ENCODE data around the gene HNRNPDL.
"Not testable (repeated sequence)": the region's sequence is repeated elsewhere in the genome, so short reads cannot be mapped to it uniquely, and the experiment has no call there.

HNRNPDL gene

DNA sequence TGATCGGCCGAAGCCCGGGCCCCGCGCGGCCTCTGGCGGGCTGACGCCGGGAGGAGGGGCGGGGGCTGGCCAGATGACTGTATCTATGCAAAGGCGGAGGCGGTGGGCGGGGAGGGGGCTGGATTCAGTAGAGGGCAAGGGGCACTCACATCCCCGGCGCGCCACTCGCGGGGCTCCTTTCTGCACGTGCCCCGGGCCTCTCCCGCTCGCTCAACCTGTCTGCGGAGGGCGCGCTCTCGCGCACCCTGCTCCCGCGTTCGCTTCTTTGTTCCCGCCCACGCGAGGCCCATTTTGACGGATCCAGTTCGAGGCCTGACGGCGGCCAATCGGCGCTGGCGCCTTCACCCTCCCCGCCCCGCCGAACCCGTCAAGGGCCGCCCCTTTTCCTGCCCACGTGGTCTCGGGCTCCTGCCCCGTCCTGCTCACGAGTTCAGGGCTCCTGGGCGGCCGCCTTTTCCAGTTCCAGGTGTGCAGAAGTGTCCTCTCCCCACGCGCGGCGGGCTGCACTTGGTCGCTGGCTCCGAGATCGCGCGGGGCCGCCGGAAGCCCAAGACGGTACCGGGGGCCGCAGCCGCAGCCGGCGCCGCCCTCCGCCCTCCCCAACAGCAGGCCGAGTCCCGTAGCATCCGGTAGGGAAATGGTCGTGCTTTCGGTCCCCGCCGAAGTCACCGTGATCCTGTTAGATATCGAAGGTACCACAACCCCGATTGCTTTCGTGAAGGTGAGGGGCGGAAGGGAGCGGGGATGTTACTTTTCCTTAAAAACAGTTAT is at the start of gene HNRNPDL, which contains the start of gene ENOPH1:
TSS of gene HNRNPDL (minus strand) at position 270 of the 771 bp plus-strand sequence. CDS start 772 bp downstream, outside the sequence.
TSS of gene ENOPH1 (plus strand) at position 398 of the 771 bp plus-strand sequence. CDS start at position 638, 240 bp downstream.
- DNase-seq = peak; percentile 99

DNA sequence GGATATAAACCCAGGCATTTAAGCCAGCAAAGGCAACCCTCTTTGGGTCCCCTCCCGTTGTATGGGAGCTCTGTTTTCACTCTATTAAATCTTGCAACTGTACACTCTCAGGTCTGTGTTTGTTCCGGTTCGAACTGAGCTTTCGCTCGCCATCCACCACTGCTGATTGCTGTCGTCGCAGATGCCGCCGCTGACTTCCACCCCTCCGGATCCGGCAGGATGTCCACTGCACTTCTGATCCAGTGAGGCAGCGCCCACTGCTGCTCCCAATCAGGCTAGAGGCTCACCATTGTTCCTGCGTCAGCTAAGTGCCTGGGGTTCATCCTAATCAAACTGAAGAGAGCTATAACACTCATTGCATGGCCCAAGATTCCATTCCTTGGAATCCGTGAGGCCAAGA is 49.3 kb upstream of the HNRNPDL start:
- DNase-seq = no peak

DNA sequence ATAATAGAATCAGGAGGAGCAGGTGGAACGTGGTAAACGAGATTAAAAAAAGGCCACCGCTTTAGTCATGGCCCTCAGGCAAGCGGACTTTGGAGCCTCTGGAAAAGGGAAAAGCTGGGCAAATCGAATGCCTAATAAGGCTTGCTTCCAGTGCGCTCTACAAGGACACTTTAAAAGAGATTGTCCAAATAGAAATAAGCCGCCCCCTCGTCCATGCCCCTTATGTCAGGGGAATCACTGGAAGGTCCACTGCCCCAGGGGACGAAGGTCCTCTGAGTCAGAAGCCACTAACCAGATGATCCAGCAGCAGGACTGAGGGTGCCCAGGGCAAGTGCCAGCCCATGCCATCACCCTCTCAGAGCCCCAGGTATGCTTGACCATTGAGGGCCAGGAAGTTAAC is 47.2 kb upstream of the HNRNPDL start:
- not testable (repeated sequence) for DNase-seq

DNA sequence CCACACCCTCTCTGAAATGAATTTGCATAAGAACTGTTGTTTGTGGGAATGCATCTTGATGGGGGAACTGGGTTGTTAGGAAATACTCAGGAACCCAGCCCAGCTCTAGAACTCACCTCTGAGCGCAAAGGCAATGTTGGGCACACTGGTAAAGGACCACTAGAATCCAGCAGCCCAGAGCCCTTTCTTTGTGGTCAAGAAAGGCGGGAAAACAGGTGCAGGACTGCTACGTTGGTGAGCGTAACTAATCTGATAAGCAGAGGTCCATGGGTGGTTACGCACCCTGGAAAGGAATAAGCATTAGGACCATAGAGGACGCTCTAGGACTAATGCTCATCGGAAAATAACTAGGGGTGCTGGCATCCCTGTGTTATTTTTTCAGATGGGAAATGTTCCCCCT is 45.7 kb upstream of the HNRNPDL start:
- not testable (repeated sequence) for DNase-seq

DNA sequence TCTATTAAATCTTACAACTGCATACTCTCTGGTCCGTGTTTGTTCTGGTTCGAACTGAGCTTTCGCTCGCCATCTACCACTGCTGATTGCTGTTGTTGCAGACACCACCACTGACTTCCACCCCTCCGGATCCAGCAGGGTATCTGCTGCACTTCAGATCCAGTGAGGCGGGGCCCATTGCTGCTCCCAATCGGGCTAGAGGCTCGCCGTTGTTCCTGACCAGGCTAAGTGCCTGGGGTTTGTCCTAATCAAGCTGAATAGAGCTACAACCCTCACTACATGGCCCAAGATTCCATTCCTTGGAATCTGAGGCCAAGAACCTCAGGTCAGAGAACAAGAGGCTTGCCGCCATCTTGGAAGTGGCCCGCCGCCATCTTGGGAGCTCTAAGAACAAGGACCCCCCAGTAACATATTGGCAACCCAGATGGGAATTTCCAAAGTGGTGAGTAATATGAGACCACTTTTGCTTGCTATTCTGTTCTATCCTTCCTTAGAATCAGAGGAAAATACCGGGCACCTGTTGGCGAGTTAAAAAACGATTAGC is 43.4 kb upstream of the HNRNPDL start:
- DNase-seq = no peak

DNA sequence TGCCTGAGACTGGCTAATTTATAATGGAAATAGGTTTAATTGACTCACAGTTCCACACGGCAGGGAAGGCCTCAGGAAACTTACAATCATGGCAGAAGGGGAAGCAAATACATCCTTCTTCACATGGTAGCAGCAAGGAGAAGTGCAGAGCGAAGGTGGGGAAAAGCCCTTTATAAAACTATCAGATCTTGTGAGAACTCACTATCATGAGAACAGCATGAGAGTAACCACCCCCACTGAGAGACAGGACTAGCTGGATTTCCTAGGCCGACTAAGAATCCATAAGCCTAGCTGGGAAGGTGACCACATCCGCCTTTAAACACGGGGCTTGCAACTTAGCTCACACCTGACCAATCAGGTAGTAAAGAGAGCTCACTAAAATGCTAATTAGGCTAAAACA is 42.8 kb upstream of the HNRNPDL start:
- DNase-seq = not testable (repeated sequence)

DNA sequence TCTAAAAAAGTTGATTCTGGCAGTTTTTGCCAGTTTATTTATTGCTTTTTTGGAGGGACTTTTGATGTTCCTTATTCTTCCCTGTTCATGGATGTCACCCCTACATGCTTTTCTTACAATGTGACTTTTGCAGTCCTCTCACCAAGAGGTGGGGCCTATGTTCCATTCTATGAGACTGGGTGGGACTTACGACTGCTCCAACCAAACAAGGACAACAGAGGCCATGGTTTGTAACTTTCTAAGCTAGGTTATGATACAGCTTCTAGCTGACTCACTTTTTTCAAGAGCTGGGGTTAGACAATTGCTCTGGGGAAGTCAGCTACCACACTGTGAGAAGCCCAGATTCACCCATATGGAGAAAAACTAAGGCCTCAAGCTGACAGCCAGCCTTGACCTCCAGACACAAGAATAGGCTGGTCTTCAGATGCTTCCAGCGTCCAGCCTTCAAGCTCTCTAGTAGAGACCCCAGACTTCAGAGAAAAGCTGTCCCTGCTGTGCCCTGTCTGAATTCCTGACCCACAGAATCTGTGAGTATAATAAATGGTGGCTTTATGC is 39.6 kb upstream of the HNRNPDL start:
- DNase-seq = no peak

DNA sequence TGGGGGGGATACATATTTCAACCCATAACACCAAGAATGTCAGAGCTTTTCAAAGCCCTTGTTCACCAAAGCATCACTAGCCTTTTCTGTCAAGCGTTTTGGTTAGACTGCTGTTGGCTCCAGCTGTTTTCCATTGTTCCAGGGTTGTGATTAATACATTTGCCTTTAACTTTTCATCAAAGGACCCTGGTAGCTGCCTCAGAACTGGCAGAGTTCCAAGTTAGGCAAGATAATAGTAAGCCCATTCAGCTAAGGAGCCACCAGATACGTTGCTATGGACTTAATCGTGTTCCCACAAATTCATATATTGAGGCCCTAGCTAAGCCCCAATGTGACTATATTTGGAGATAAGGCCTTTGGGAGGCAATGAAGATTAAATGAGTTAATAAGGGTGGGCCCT is 37.2 kb upstream of the HNRNPDL start:
- DNase-seq = no peak

DNA sequence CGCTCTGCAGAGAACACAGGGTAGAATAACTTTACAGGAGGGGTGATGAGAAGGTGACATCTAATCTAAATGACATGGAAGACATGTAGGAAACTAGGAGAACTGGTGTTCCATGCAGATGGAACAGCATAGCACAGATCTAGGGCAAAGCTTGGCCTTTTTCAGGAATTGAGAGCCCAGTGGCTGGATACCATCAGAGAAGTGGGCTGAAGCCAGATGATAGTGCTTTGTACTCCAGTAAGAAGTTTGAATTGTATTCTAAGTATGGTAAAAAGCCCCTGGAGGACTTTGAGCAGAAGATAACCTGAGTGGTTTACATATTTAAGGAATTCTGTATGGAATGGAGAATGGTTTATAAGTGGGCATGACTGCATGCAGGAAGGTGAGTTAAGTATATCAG is 33.0 kb upstream of the HNRNPDL start:
- DNase-seq = no peak

DNA sequence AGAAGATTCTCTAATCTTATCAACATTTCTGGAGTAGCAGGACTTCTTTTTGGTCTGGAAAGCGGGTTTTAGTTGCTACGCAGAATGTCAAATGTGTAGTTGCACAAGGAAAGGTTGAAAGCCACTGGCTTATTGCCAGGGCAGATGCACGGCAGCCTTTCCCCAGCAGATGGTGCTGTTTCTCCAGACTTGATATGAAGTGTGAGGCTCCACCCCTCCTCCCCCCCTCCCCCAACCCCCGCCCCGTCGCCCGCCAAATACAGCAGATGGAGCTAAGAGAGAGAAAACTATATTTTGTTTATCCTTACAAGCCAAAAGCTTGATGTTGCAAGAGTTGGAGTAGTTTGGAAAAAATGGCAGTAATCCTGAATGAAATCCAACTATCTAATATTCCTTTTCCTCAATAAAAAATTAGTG is 32.2 kb upstream of the HNRNPDL start:
- DNase-seq = peak; percentile 85

DNA sequence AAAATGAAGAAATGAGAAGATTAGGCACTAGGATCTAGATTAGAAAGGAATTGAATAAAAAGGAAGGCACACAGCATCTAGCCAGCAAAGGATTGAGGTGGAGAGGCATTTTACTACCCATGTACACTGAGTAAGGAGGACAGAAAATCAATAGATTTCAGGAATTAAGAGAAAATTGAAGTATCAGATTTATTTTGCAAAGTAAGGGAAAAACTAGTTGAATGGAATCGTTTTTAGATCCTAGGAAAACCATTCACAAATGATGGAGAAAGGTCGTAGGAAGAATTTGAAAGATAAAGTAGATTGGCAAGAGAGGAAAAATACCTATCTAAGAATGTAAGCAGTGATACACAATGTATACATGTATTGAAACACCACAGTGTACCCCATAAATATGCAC is 31.4 kb upstream of the HNRNPDL start:
- no peak for DNase-seq

DNA sequence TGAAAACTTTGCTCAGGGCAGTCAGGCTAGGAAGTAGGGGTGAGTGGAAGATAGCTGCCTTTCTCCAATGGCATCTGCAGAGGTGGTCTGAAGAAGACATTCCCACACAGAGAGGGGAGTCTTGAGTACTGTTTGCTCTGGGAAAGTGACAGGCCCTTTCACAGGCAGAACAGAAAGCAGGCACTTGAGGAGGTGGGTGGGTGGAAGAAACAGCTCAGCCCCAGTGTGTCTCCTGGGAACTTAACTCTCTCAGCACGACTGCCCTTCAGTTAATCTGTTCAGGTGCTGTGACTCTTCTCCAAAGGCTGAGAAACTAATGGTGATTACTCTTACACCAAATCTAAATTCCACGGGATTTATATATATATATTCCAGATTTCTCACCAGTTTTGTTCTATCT is 28.5 kb upstream of the HNRNPDL start:
- DNase-seq = no peak

DNA sequence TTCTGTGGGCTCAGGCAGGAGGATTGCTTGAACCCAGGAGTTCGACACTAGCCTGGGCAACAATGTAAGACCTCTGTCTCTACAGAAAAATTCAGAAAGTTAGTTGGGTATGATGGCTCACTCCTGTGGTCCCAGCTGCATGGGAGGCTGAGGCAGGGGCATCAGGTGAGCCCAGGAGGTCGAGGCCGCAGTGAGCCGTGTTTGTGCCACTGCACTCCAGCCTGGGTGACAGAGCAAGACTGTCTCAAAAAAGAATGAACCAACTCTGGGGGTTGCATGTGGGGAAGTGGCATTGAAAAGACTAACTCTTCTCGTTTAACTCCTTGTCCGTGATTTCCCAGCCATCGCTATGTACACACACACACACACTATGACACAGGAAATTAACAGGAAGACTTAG is 27.0 kb upstream of the HNRNPDL start:
- DNase-seq = no peak

DNA sequence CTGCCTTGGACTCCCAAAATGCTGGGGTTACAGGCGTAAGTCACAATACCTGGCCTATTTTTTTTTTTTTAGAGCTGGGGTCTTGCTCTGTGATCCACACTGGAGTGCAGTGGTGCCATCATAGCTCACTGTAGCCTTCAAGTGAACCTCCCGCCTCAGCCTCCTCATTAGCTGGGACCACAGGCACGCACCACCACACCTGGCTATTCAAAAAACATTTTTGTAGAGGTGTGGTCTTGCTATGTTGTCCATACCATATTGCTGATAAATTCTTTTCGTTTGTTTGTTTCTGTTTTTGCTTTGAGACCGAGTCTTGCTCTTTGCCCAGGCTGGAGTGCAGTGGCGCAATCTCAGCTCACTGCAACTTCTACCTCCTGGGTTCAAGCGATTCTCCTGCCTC is 21.8 kb upstream of the HNRNPDL start:
- no peak for DNase-seq

DNA sequence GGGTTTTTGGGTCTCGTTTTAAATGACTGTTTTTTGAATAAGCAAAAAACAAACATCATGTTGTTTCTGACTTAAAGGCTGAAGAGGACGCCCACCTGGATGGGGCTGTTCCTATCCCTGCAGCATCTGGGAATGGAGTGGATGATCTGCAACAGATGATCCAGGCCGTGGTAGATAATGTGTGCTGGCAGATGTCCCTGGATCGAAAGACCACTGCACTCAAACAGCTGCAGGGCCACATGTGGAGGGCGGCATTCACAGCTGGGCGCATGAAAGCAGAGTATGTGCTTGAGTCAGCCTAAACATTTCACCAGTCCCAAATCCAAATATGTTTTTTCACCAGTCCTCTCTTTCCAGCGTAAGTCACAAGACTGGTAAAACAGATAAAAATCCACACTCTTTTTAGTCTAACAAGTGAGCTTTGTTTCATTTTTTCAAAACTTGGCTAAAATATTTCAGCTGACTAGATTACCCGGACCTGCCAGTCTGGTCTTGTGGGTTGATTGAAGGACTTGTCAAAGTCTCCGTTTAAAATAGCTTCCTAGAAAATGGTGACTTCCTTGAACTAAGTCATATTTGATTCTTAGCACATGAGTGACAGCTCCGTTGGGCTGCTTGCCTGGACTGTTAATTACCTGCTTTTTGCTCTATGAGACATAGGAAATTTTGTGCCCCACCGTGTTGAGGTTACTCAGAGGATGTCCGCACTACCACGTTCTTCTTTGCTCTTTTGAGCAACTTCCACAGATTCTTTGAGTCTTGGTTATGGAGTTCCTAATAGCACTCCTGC is 20.9 kb upstream of the HNRNPDL start:
- no peak for DNase-seq

DNA sequence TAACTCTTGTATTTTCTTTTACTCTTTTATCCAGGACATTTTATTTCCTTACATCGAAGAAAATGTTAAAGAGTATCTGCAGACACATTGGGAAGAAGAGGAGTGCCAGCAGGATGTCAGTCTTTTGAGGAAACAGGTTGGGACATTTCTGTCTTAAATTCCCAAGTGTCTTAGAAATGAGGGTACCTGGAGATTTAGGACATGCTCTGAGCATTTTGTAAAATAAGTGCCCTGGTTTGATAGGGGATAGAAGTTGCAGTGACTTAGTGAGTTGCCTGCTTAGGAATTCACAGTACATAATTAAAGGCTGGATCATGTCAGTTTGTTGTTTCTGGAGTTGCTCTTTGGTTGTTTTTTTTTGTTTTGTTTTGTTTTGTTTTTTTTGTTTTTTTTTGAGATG is 17.6 kb upstream of the HNRNPDL start:
- DNase-seq = no peak

DNA sequence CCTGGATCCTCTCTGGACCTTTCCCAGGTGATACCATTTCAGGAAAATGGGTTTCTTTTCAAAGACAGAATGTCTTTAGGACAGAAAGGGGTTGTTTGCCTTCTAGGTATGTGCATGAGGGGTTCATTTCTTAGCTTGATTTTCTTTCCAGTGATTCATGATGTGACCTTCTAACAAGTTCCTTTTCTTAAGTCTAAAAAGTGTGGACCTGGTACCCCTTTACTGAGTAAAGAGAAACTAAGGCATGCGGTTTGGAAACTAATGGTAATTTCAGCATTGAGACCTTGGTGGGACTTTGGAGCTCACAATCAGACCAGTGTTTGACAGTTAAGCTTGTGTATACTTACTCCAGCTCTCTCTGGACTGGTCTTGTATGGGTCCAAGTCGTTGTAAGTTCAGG is 8.8 kb upstream of the HNRNPDL start:
- no peak for DNase-seq

DNA sequence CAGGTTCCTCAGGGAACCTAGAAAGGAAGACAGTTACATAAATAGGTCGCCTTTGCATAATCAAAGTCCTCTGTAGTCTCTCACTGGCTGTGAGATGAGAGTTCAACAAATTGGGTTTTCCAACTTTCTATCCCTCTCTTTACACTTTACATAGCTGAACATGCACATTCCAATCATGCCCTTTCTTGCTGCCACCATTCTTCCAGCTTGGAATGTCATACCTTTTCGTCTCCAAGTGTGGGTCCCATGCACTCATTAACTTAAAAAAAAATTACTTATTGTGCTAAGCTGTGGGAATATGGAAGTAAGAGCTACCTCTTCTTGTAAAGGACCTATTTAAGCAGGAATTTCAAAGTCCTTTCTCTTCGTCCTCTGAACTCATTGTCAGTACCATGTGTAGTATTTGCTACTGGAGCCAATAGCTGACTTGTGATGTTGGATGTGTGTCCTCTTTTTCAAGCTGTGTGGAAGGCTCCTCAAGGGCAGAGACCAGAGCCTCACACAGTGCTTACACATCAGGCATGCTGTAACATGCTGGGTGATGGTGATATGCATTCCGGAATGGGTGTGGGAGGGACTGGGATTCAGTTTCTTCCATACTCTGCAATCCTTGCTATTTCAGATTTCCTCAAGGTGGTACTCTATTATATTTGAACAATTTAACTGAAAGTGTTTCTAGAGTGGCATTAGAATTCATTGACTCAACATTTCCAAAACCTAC is 7.2 kb upstream of the HNRNPDL start:
- no peak for DNase-seq

DNA sequence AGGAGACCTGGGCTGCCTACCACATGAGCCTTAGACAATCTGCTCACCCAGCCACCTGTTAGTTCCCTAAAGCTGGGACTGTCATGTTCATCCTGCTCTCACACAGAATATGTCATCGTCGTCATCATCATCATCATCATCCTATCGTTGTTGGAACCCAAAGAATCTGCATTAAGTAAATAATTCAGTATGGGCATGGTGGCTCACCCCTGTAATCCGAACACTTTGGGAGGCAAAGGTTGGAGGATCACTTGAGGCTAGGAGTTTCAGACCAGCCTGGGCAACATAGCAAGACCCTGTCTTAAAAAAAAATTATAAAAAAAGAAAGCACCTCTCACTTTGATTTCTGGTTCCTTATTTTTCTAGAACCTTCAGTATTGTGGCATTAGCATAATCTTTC is 6.5 kb upstream of the HNRNPDL start:
- DNase-seq = no peak

DNA sequence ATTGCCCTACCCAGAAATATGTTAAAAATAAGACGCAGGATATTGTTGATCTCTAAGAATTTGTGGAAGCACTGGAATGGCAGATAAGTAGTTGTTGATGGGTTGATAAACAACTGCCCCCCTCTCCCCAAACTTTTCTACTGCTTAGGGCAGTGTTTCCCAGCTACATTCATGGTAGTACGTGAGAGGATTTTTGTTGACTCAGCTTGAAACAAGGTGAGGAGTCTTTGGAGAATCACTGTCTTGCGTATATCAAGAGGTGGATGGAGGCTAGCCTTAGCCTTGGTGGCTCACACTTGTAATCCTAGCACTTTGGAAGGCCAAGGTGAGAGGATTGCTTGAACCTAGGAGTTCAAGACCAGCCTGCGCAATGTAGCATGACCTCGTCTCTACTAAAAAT is 5.9 kb upstream of the HNRNPDL start:
- DNase-seq = no peak

DNA sequence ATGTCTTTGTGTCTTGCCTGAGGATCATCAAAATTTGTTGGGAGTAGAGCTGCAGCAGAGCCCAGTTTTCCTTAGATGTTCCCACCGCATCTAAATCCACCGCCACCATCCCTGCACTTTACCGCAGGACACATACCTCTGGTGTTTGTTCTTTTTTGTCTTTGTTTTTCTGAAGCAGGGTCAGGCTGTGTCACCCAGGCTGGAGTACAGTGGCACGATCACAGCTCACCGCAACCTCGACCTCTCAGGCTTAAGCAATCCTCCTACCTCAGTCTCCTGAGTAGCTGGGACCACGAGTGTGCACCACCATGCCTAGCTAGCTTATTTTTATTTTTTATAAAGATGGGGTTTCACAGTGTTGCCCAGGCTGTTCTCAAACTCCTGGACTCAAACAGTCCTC is 4.7 kb upstream of the HNRNPDL start:
- DNase-seq = no peak

DNA sequence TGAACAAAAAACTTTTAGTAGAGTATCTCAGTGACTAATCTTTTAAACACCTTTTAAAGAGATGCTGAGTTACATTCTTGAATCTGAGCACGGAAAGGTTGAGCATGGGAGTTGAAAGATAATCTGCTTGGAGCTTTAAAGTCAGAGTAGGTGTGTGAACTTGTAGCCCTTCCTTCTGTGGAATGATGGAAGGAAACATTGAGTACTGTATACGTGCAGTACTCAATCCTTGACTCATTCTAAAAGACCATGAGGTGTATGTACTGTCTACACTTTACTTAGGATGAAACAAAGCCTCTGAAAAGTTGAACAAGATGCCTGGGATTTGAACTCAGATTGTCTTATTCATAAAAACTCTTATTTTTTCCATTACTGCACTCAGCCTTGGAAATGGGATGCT is 3.5 kb upstream of the HNRNPDL start:
- DNase-seq = no peak

DNA sequence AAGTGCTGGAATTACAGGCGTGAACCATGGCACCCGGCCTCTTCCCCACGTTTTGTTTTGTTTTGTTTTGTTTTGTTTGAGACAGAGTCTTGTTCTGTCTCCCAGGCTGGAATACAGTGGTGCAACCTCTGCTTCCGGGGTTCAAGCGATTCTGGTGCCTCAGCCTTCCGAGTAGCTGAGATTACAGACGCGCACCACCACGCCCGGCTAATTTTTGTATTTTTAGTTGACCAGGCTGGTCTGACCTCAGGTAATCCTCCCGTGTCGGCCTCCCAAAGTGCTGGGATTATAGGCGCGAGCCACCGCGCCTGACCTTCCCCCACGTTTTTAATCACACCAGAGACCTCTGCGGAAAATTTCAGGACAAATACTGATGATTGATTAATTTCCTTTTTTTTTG is 2.3 kb upstream of the HNRNPDL start:
- no peak for DNase-seq
